T-cell (primary cell): ENCODE results near the gene KCNQ2. TPM values are rescaled to one million over a fixed set of nuclear protein-coding genes. Genes with fewer than 3 reads are reported as not detected.

Experiments
- ATAC-seq, 4 experiments: fragments of 200-7000 bp in 3 of 4; fragments of 150-1000 bp in 1 of 4; cut with Tn5 transposase; replicated peaks in 1 of 4; 1 replicate in 3 of 4; 2 replicates in 1 of 4; pipeline ENCODE4 v1.10.0; 2021; ENCODE audit warnings: moderate library complexity in 3 of 4, mild to moderate bottlenecking in 2 of 4, moderate number of reproducible peaks in 1 of 4
- CTCF ChIA-PET, 2 donors: fragments of 300-600 bp; sonication (Branson Sonifier 250); formaldehyde crosslinking; loops; one replicate each; lab custom pipeline; 2022; ENCODE audit warnings: antibody characterized with exemption in 2 of 2; lab: Charles Lee
- POLR2A ChIA-PET, 2 donors: fragments of 300-600 bp; sonication (Branson Sonifier 250); formaldehyde crosslinking; loops; one replicate each; lab custom pipeline; 2022; ENCODE audit warnings: antibody characterized with exemption in 2 of 2; lab: Charles Lee
- DNase-seq, 35 experiments: peaks; one replicate each; pipeline versions ENCODE4 v3.0.0 to v3.0.0-alpha.2; 2013 to 2023
- H3K27ac ChIP-seq: one replicate; pipeline ENCODE4 v1.5.1; 2013; ENCODE audit warnings: low read length
- H3K27me3 ChIP-seq, 2 experiments: replicated peaks in 1 of 2; 1 replicate in 1 of 2; 2 replicates in 1 of 2; pipeline versions ENCODE4 v1.6.1 to v1.7.0; 2013; ENCODE audit warnings: low read length in 1 of 2, mixed read lengths in 1 of 2; ENCODE audit not compliant: control insufficient read depth in 2 of 2, insufficient read depth in 2 of 2; ENCODE audit errors: extremely low read depth in 1 of 2
- H3K36me3 ChIP-seq, 2 donors: 1 replicate in 1 of 2; 2 replicates in 1 of 2; pipeline versions ENCODE4 v1.6.1 to v1.7.0; 2013; ENCODE audit warnings: low read length in 1 of 2; ENCODE audit not compliant: control insufficient read depth in 2 of 2, insufficient read depth in 1 of 2; ENCODE audit errors: extremely low read depth in 1 of 2
- H3K4me1 ChIP-seq, 2 experiments: 1 replicate in 1 of 2; 2 replicates in 1 of 2; pipeline versions ENCODE4 v1.6.1 to v1.7.0; 2013; ENCODE audit warnings: low read length in 2 of 2, mixed read lengths in 1 of 2; ENCODE audit not compliant: insufficient read depth in 2 of 2, control insufficient read depth in 1 of 2; ENCODE audit errors: extremely low read depth in 1 of 2
- H3K4me3 ChIP-seq, 2 donors: 1 replicate in 1 of 2; 2 replicates in 1 of 2; pipeline versions ENCODE4 v1.5.1 to v1.7.0; 2013; ENCODE audit warnings: mild to moderate bottlenecking in 2 of 2, low read length in 1 of 2, moderate library complexity in 1 of 2; ENCODE audit not compliant: control insufficient read depth in 1 of 2; ENCODE audit errors: extremely low read depth in 1 of 2
- H3K9me3 ChIP-seq: 2 replicates; pipeline ENCODE4 v1.7.0; 2013
- H3K27ac Mint-ChIP-seq, 2 donors: one replicate each; pipeline ENCODE4 v1.8.0; 2020 to 2021; ENCODE audit warnings: mild to moderate bottlenecking in 2 of 2, mixed read lengths in 2 of 2
- H3K27me3 Mint-ChIP-seq, 2 donors: one replicate each; pipeline ENCODE4 v1.8.0; 2021 to 2022; ENCODE audit warnings: mixed read lengths in 2 of 2
- H3K36me3 Mint-ChIP-seq: one replicate; pipeline ENCODE4 v1.8.0; 2021; ENCODE audit warnings: mixed read lengths
- H3K4me1 Mint-ChIP-seq, 3 donors: one replicate each; pipeline ENCODE4 v1.8.0; 2020 to 2022; ENCODE audit warnings: mixed read lengths in 3 of 3, mild to moderate bottlenecking in 1 of 3
- H3K4me3 Mint-ChIP-seq, 3 donors: one replicate each; pipeline ENCODE4 v1.8.0; 2020 to 2022; ENCODE audit warnings: mild to moderate bottlenecking in 3 of 3, mixed read lengths in 3 of 3, moderate library complexity in 3 of 3
- H3K9me3 Mint-ChIP-seq, 3 donors: one replicate each; pipeline ENCODE4 v1.8.0; 2020 to 2022; ENCODE audit warnings: mixed read lengths in 3 of 3
- WGBS: methylation state at CpG from one replicate; pipeline ENCODE4 v1.1.5; 2013; ENCODE audit warnings: missing lambda C conversion rate; ENCODE audit not compliant: insufficient coverage; 5-methylcytosine and 5-hydroxymethylcytosine counted together
- total RNA-seq, 35 experiments: library from RNA in 6 of 35; stranded (reverse) in 6 of 35; fragments of 120-200 nt in 1 of 35; gene quantifications; one replicate each; pipeline versions ENCODE4 v1.2.1 to v1.2.4 and lab custom pipeline; 2013 to 2026

KCNQ2 gene
- total RNA-seq, 5 donors from 2014 or later (not counting 1 experiment from before 2014, with no cell fraction given) = 0.19 to 0.49 (median 0.32) TPM

- ChIA-PET POLR2A (no interaction called here), CTCF (no interaction called here)
- Mint-ChIP-seq H3K27me3 (peaks cover 10 to 30% of the 10 kb centered on the region in 2 donors), H3K27ac (no peak overlapping the region), H3K4me1 (peaks cover 0 to 7% (median 3%) of the 10 kb centered on the region in 3 donors), H3K4me3 (no peak overlapping the region), H3K9me3 (no peaks in the 10 kb centered on the region), H3K36me3 (no peaks in the 10 kb centered on the region)
- no peak overlapping the region for H3K27ac ChIP-seq
- DNase-seq (no peak), ATAC-seq (no peak)
- H3K27me3 ChIP-seq = peaks cover 0 to 82% of the 10 kb centered on the region in 2 experiments
- H3K36me3 ChIP-seq = no peaks in the 10 kb centered on the region
- H3K4me1 ChIP-seq = peaks cover 0 to 7% of the 10 kb centered on the region in 2 experiments
- WGBS = 81% methylated on average over 25 of the region's 26 CpGs
- no peak overlapping the region for H3K4me3 ChIP-seq
- H3K9me3 ChIP-seq = no peaks in the 10 kb centered on the region
Measured at GRCh38 chr20:63357921-63358905, 114.2 kb downstream of the KCNQ2 start.

- H3K27me3 ChIP-seq = peaks cover 0 to 77% of the 10 kb centered on the region in 2 experiments
- DNase-seq = no peak
- H3K9me3 Mint-ChIP-seq = no peaks in the 10 kb centered on the region
- ChIA-PET CTCF (no interaction called here), POLR2A (no interaction called here)
- no peak for ATAC-seq
- no peak overlapping the region for H3K27ac ChIP-seq
- 76% methylated on average over 28 of the region's 30 CpGs for WGBS
- no peak overlapping the region for H3K4me3 ChIP-seq
- H3K36me3 Mint-ChIP-seq = no peaks in the 10 kb centered on the region
- H3K27me3 Mint-ChIP-seq = peaks cover 0 to 20% of the 10 kb centered on the region in 2 donors
- no peak overlapping the region for H3K27ac Mint-ChIP-seq
- no peaks in the 10 kb centered on the region for H3K4me1 Mint-ChIP-seq
- no peaks in the 10 kb centered on the region for H3K9me3 ChIP-seq
- peaks cover 0 to 7% of the 10 kb centered on the region in 2 experiments for H3K4me1 ChIP-seq
- H3K36me3 ChIP-seq = no peaks in the 10 kb centered on the region
- H3K4me3 Mint-ChIP-seq = no peak overlapping the region
Measured at GRCh38 chr20:63356931-63357879, 115.2 kb downstream of the KCNQ2 start.

GRCh38 chr20:63356511-63356910 lies 115.9 kb downstream of the KCNQ2 start:
- H3K36me3 Mint-ChIP-seq = no peaks in the 10 kb centered on the region
- no peaks in the 10 kb centered on the region for H3K36me3 ChIP-seq
- H3K27me3 ChIP-seq = peaks cover 0 to 70% of the 10 kb centered on the region in 2 experiments
- DNase-seq (no peak), ATAC-seq (no peak)
- no peak overlapping the region for H3K27ac ChIP-seq
- H3K4me3 ChIP-seq = no peak overlapping the region
- ChIA-PET CTCF (no interaction called here), POLR2A (no interaction called here)
- WGBS = 68% methylated on average over 4 of the region's 8 CpGs
- peaks cover 0 to 7% of the 10 kb centered on the region in 2 experiments for H3K4me1 ChIP-seq
- H3K27ac Mint-ChIP-seq = no peak overlapping the region
- H3K9me3 Mint-ChIP-seq = no peaks in the 10 kb centered on the region
- peaks cover 0 to 18% of the 10 kb centered on the region in 2 donors for H3K27me3 Mint-ChIP-seq
- no peak overlapping the region for H3K4me3 Mint-ChIP-seq
- no peaks in the 10 kb centered on the region for H3K4me1 Mint-ChIP-seq
- no peaks in the 10 kb centered on the region for H3K9me3 ChIP-seq

GRCh38 chr20:63355781-63356295 lies 116.6 kb downstream of the KCNQ2 start:
- H3K36me3 Mint-ChIP-seq = no peaks in the 10 kb centered on the region
- POLR2A ChIA-PET = no interaction called here

GRCh38 chr20:63354636-63355350 lies 117.7 kb downstream of the KCNQ2 start:
- ATAC-seq (no peak), DNase-seq (no peak)
- no peaks in the 10 kb centered on the region for H3K36me3 Mint-ChIP-seq
- 80% methylated on average over 14 of the region's 25 CpGs for WGBS
- H3K27me3 ChIP-seq = peaks cover 0 to 56% of the 10 kb centered on the region in 2 experiments
- H3K9me3 ChIP-seq = no peaks in the 10 kb centered on the region
- no peaks in the 10 kb centered on the region for H3K36me3 ChIP-seq
- no peak overlapping the region for H3K4me3 Mint-ChIP-seq
- H3K4me1 ChIP-seq = no peaks in the 10 kb centered on the region
- H3K9me3 Mint-ChIP-seq = peaks cover 0 to 4% (median 3%) of the 10 kb centered on the region in 3 donors
- peaks cover 0 to 12% of the 10 kb centered on the region in 2 donors for H3K27me3 Mint-ChIP-seq
- no peak overlapping the region for H3K27ac ChIP-seq
- ChIA-PET POLR2A (no interaction called here), CTCF (no interaction called here)
- H3K27ac Mint-ChIP-seq = no peak overlapping the region
- no peak overlapping the region for H3K4me3 ChIP-seq
- H3K4me1 Mint-ChIP-seq = no peaks in the 10 kb centered on the region

More at GRCh38 chr20:63355781-63356295, 116.6 kb downstream of the KCNQ2 start:
- Histone ChIP-seq H3K9me3 (no peaks in the 10 kb centered on the region), H3K36me3 (no peaks in the 10 kb centered on the region), H3K27ac (no peak overlapping the region), H3K4me1 (peaks cover 0 to 6% of the 10 kb centered on the region in 2 experiments), H3K4me3 (no peak overlapping the region), H3K27me3 (peaks cover 0 to 67% of the 10 kb centered on the region in 2 experiments)
- Mint-ChIP-seq H3K4me3 (no peak overlapping the region), H3K9me3 (no peaks in the 10 kb centered on the region), H3K4me1 (no peaks in the 10 kb centered on the region), H3K27ac (no peak overlapping the region), H3K27me3 (peaks cover 0 to 18% of the 10 kb centered on the region in 2 donors)
- CTCF ChIA-PET = no interaction called here
- DNase-seq = no peak
- no peak for ATAC-seq
- WGBS = 86% methylated on average over 2 of the region's 11 CpGs
